Measurements from ENCODE around the gene MACROD2.

MACROD2 gene

DNA sequence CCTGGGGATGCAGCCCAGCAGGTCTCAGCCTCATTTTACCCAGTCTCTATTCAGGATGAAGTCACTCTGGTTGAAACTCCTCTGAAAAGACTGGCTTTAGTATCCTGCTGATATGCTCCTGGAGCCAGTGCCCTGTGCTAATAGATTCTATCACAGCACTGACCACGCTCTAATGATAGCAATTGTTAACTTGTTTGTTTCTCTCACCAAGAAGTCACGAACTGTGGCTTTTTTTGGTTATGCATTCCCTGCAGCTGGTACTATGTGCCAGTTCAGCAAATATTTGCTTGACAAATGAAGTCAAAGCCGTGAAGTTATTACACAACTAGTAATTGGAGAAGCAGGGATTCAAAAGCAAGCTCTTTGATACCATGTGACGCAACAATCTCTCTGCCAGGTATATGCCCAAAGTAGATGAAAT lies 1823.3 kb downstream of the MACROD2 start:
- in situ Hi-C loops (cut with HindIII; ENCODE audit: low sequenced_read_pairs): no loop called here
- DNase-seq (ENCODE audit: low read depth): no peak
- H3K4me3 ChIP-seq (ENCODE audit: low read depth, low read length): no peak overlapping the region
- TF ChIP-seq, protein P1, sequence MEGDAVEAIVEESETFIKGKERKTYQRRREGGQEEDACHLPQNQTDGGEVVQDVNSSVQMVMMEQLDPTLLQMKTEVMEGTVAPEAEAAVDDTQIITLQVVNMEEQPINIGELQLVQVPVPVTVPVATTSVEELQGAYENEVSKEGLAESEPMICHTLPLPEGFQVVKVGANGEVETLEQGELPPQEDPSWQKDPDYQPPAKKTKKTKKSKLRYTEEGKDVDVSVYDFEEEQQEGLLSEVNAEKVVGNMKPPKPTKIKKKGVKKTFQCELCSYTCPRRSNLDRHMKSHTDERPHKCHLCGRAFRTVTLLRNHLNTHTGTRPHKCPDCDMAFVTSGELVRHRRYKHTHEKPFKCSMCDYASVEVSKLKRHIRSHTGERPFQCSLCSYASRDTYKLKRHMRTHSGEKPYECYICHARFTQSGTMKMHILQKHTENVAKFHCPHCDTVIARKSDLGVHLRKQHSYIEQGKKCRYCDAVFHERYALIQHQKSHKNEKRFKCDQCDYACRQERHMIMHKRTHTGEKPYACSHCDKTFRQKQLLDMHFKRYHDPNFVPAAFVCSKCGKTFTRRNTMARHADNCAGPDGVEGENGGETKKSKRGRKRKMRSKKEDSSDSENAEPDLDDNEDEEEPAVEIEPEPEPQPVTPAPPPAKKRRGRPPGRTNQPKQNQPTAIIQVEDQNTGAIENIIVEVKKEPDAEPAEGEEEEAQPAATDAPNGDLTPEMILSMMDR (IDR thresholded peaks at IDR 0.05; ENCODE audit: low read depth, low read length, missing control alignments): no peak

GRCh38 chr20:15823718-15824117 lies 1828.4 kb downstream of the MACROD2 start:
- no peak for DNase-seq (ENCODE audit: low read depth)
- in situ Hi-C loops (cut with HindIII; ENCODE audit: low sequenced_read_pairs): no loop called here
- no peak overlapping the region for H3K4me3 ChIP-seq (ENCODE audit: low read depth, low read length)
- TF ChIP-seq, protein P1 (IDR thresholded peaks at IDR 0.05; ENCODE audit: low read depth, low read length, missing control alignments): no peak

GRCh38 chr20:15827628-15828027 lies 1832.3 kb downstream of the MACROD2 start:
- in situ Hi-C loops (cut with HindIII; ENCODE audit: low sequenced_read_pairs): no loop called here
- DNase-seq (ENCODE audit: low read depth): no peak
- H3K4me3 ChIP-seq (ENCODE audit: low read depth, low read length): no peak overlapping the region
- TF ChIP-seq, protein P1 (IDR thresholded peaks at IDR 0.05; ENCODE audit: low read depth, low read length, missing control alignments): no peak

- in situ Hi-C loops (cut with HindIII; ENCODE audit: low sequenced_read_pairs): no loop called here
- no peak for DNase-seq (ENCODE audit: low read depth)
- TF ChIP-seq, protein P1 (IDR thresholded peaks at IDR 0.05; ENCODE audit: low read depth, low read length, missing control alignments): no peak
- no peak overlapping the region for H3K4me3 ChIP-seq (ENCODE audit: low read depth, low read length)
These were observed 1835.9 kb downstream of the MACROD2 start for GRCh38 chr20:15831201-15831600.

DNA sequence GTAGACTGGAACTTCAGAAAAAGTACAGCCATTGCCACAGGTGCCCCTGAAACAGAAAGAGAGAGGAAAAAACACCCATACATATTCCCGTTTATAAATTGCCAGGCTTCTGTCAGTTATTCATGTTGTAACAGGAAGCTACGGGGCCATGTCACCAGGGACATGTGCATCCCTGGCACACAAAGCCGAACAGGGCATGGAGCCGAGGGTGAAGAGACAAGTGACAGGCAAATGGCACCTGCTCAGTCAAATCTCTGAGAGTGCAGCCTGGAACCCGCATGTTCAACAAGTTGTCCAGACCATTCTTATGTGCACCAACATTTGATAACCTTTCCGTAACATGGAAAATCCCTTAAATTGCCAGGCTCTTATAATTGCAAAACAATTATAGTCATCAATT lies 1837.2 kb downstream of the MACROD2 start:
- H3K4me3 ChIP-seq (ENCODE audit: low read depth, low read length): no peak overlapping the region
- no peak for DNase-seq (ENCODE audit: low read depth)
- in situ Hi-C loops (cut with HindIII; ENCODE audit: low sequenced_read_pairs): no loop called here
- TF ChIP-seq, protein P1 (IDR thresholded peaks at IDR 0.05; ENCODE audit: low read depth, low read length, missing control alignments): no peak

DNA sequence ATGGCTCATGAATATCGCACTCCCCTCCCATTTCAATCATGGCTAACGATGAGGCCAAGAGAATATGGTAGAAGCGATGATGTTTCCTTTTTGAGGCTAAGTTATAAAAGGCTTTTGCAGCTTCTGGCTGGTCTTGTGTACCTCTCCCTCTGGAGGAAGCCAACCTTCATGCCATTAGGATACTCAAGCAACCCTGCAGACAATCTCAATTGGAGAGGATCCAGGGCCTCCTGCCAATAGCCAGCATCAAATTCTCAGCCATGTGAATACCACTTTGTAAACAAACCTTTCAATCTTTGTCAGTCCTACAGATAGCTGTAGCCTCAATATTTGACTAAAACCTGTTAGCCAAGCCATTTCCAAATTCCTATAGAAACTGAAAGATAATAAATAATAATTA lies 1839.5 kb downstream of the MACROD2 start:
- DNase-seq (ENCODE audit: low read depth): no peak
- in situ Hi-C loops (cut with HindIII; ENCODE audit: low sequenced_read_pairs): no loop called here
- no peak overlapping the region for H3K4me3 ChIP-seq (ENCODE audit: low read depth, low read length)
- TF ChIP-seq, protein P1 (IDR thresholded peaks at IDR 0.05; ENCODE audit: low read depth, low read length, missing control alignments): no peak

GRCh38 chr20:15835811-15836210 lies 1840.5 kb downstream of the MACROD2 start:
- H3K4me3 ChIP-seq (ENCODE audit: low read depth, low read length): no peak overlapping the region
- DNase-seq (ENCODE audit: low read depth): no peak
- in situ Hi-C loops (cut with HindIII; ENCODE audit: low sequenced_read_pairs): no loop called here
- TF ChIP-seq, protein P1 (IDR thresholded peaks at IDR 0.05; ENCODE audit: low read depth, low read length, missing control alignments): no peak

All from astrocyte of the cerebellum (primary cell).